HFFc6 (cell line): ENCODE results near the gene TBK1. TPM values are rescaled to one million over a fixed set of nuclear protein-coding genes. Genes with fewer than 3 reads are reported as not detected.

Experiments used
- DNase-seq: peaks from one replicate; pipeline ENCODE4 v3.0.0-alpha.2; 2018
- H3K27ac Mint-ChIP-seq: 2 replicates; pipeline ENCODE4 v1.8.0; 2020; ENCODE audit warnings: mild to moderate bottlenecking, mixed read lengths
- H3K27me3 Mint-ChIP-seq: 2 replicates; pipeline ENCODE4 v1.8.0; 2021; ENCODE audit warnings: mild to moderate bottlenecking, moderate library complexity, mixed read lengths; ENCODE audit not compliant: insufficient read depth
- H3K36me3 Mint-ChIP-seq: 2 replicates; pipeline ENCODE4 v1.8.0; 2021; ENCODE audit warnings: low read depth, mixed read lengths
- H3K4me1 Mint-ChIP-seq: 2 replicates; pipeline ENCODE4 v1.8.0; 2020; ENCODE audit warnings: low read depth, mixed read lengths
- H3K4me3 Mint-ChIP-seq: 2 replicates; pipeline ENCODE4 v1.8.0; 2020; ENCODE audit warnings: mild to moderate bottlenecking, moderate library complexity, mixed read lengths
- H3K9me3 Mint-ChIP-seq: 2 replicates; pipeline ENCODE4 v1.8.0; 2020; ENCODE audit warnings: mild to moderate bottlenecking, mixed read lengths
- long read RNA-seq: library from polyadenylated mRNA; unstranded; transcript quantifications from one replicate; pipeline ENCODE4 v2.0.0, GENCODE V29; 2019
- total RNA-seq, 6 experiments: library from RNA; stranded (reverse); fragmentation: NEBNext Ultra II Directional; extraction: Animal tissue kit (Norgen Biotek cat#: 25700); gene quantifications; 2 replicates in 1 of 6; 3 replicates in 5 of 6; pipeline ENCODE4 v1.2.3, GENCODE V29; 2021
- TF ChIP-seq, protein P1 (sequence below): fragments of 200-600 bp; sonication (generic); IDR thresholded peaks from 2 replicates; pipeline ENCODE4 v1.5.0; 2021; ENCODE audit warnings: antibody characterized with exemption, mild to moderate bottlenecking

Gene TBK1
- total RNA-seq: 10 to 100 TPM; 20.2 to 23.8 (median 21.0) TPM
- long read RNA-seq, transcript TBK1-201 (21 exons, 3,256 nt): major isoform, 26 of 39 reads
- long read RNA-seq, partial matches to known transcripts: 8 of 39 reads
- long read RNA-seq, other reads (novel, unspliced or antisense): 5 of 39 reads

DNA sequence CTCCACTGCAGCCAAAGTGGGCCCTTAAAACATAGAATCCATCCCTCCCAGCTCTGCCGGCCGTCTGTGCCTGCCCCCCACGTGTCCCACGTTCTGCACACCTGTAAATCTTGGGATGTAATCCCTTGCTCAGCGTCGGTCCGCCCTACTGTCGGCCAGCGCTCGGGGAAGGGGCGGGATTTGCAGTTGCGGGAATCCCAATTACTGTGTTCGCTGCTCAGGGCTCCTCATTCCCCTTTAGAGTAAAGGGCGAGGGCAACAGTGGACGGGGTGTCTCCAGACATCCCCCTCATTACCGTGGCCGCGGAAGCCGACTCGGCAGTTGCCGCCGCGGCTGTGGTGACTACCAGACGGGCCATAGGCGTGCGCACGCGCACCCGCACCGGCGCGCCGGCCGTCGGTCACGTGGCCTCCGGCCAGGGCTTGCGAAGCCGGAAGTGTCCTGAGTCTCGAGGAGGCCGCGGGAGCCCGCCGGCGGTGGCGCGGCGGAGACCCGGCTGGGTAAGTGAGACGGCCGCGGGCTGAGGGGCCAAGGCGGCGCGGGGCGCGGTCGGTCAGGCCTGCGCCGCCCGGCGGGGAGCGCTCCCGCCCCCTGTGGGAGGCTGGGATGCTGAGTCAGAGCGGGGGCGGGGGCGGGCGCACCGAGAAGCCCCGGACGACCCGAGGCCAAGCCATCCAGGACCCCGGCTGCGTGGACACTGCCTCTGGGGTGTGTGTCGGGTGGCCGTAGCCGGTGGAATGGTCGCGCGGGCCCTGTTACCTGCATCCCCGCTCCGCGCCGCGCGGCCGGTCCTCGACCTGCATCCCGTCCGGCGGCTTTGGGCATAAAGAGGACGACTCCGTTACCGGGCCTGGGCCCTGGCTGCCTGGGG is at the start of gene TBK1:
TBK1 (plus strand) TSS at position 434 of the 872 bp plus-strand sequence. CDS start 3,751 bp downstream, outside the sequence.
- Mint-ChIP-seq H3K9me3 (no peaks in the 10 kb centered on the region), H3K27ac (peak within 1 kb of the TSS; percentile 99), H3K27me3 (peaks cover 8% of the 10 kb centered on the region), H3K4me1 (peaks cover 46% of the 10 kb centered on the region), H3K36me3 (peaks cover 20% of the 10 kb centered on the region), H3K4me3 (peak within 1 kb of the TSS; percentile 98)
- TF ChIP-seq, protein P1, sequence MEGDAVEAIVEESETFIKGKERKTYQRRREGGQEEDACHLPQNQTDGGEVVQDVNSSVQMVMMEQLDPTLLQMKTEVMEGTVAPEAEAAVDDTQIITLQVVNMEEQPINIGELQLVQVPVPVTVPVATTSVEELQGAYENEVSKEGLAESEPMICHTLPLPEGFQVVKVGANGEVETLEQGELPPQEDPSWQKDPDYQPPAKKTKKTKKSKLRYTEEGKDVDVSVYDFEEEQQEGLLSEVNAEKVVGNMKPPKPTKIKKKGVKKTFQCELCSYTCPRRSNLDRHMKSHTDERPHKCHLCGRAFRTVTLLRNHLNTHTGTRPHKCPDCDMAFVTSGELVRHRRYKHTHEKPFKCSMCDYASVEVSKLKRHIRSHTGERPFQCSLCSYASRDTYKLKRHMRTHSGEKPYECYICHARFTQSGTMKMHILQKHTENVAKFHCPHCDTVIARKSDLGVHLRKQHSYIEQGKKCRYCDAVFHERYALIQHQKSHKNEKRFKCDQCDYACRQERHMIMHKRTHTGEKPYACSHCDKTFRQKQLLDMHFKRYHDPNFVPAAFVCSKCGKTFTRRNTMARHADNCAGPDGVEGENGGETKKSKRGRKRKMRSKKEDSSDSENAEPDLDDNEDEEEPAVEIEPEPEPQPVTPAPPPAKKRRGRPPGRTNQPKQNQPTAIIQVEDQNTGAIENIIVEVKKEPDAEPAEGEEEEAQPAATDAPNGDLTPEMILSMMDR: peak; percentile 40
- DNase-seq: peak; percentile 78

DNA sequence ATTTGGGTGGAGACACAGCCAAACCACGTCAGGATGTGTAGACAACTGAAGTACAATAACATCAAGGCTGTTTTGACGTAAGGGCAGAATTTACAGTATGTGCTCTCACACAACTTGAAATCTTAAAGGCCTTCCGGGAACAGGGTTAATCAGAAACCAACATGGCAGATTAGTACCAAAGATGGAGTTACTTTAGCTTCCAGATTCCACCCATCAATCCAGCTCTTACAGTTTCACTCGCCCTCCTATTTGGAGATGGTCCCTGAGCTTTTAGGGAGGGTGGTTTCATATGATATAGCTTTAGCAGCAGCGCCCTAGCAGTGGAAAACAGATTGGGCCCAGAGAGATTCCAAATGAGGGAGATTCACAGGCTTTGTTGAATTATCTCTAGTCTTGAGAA is 49.7 kb upstream of the TBK1 start:
- H3K27ac Mint-ChIP-seq: no peak overlapping the region

DNA sequence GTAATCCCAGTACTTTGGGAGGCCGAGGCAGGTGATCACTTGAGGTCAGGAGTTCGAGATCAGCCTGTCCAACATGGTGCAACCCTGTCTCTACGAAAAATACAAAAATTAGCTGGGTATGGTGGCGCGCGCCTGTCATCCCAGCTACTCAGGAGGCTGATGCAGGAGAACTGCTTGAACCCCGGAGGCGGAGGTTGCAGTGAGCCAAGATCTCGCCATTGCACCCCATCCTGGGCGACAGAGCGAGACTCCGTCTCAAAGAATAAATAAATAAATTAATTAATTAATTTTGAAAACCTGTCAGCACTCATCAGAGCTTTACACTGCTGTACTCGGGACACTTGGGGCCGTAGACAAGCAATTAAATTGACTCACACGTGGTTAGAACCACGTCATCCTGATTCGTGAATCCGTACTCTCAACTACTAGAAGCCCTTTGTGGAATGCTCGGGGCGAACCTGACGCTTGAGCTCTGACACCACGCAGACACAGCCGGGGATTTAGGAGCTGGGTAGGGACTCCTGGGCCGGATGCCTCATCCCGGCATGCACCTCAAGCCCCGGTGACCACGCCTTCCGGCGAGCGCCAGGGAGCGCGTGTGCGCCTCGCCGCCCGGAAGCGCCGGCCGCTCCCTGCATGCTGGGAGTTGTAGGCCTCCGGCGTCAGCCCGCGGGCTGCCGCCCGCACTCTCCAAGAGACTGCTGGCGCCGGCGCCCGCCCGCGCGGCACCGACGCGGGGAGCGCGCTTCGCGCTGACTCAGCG is 48.0 kb upstream of the TBK1 start, which contains the start of gene XPOT:
XPOT (plus strand) TSS at position 686 of the 763 bp plus-strand sequence. CDS start 5,644 bp downstream, outside the sequence.
- Mint-ChIP-seq H3K9me3 (no peaks in the 10 kb centered on the region), H3K4me1 (peaks cover 41% of the 10 kb centered on the region), H3K27ac (peak within 1 kb of the TSS; percentile 99), H3K27me3 (no peaks in the 10 kb centered on the region; the same call in 1 of the 2 replicates), H3K4me3 (peak within 1 kb of the TSS; percentile 98), H3K36me3 (no peaks in the 10 kb centered on the region; the same call in 1 of the 2 replicates)
- TF ChIP-seq, protein P1: no peak
- DNase-seq: peak; percentile 96

More for the DNA sequence above, 49.7 kb upstream of the TBK1 start:
- TF ChIP-seq, protein P1: no peak
- no peak for DNase-seq
- H3K36me3 Mint-ChIP-seq: no peaks in the 10 kb centered on the region; the same call in 1 of the 2 replicates
- H3K4me3 Mint-ChIP-seq: no peak overlapping the region
- peaks cover 27% of the 10 kb centered on the region for H3K4me1 Mint-ChIP-seq
- no peaks in the 10 kb centered on the region for H3K9me3 Mint-ChIP-seq
- peaks cover 2% of the 10 kb centered on the region for H3K27me3 Mint-ChIP-seq

DNA sequence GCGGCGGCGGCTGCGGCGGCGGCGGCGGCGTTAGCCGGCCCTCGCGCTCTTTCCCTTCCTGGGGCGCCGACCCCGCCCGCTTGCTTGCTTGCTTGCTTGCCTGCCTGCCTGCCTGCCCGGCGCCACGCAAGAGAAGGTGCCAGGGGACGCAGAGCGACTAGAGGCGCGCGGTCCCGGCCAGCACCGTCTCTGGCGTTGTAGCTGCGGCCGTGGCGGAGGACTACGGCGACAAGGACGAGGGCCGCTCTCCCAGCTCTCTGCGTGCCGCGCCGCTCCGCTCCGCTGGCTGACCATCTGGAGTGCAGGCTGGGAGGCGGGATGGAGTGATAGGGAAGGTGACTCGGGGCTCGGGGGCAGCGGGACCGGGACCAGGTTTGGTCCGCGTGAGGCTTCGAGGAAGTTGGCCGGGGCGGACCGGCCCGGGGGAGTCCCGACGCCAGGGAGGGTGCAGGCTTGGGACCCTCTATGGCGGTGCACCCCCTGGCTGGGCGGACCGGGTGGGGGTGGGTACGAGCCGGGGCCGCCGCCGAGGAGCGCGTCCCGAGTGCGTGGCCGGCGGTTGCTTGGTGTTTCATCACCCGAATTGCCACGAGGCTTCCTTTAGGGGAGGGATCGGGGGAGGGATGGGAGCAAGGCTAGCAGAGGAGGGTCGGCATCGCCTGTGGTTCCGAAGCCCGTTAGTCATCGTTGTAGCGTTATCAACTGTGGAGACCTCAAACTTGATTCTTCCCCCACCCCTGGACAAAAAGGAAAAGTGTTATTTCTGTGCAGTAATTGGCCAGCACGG is 47.3 kb upstream of the TBK1 start:
- Mint-ChIP-seq H3K4me3 (peak overlapping the region; percentile 98), H3K36me3 (no peaks in the 10 kb centered on the region; the same call in 1 of the 2 replicates), H3K4me1 (peaks cover 45% of the 10 kb centered on the region), H3K27ac (peak overlapping the region; percentile 99), H3K27me3 (no peaks in the 10 kb centered on the region; the same call in 1 of the 2 replicates), H3K9me3 (no peaks in the 10 kb centered on the region)
- peak; percentile 58 for DNase-seq
- TF ChIP-seq, protein P1: no peak
